ENCODE measurements around the gene MGAT3.

Gene MGAT3

DNA sequence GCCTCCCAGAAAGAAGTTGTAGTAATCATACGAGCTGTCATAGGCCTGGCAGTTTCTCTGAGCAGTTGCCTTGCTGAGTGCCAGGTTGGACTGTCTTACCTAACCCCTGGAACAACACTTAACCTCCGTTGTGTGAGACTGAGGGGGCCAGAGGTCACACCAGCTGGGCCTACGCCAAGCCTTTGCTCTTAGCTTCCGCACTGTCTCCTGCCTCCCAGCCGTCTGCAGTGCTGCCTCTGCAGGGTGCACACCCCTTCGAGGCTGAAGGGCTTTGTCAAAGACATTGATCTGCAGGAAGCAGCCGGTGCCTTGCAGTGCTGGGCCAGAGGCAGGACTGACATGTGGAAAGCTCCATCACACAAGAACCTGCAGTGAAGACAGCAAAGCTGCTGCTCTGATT lies 40.5 kb upstream of the MGAT3 start:
- no peaks in the 10 kb centered on the region for H3K27me3 ChIP-seq (ENCODE audit: insufficient read depth, low read length)
- H2AFZ ChIP-seq (ENCODE audit: low read length, unreplicated experiment), result no peak overlapping the region
- no peak overlapping the region for H3K4me3 ChIP-seq (ENCODE audit: low read depth, low read length)
- no peaks in the 10 kb centered on the region for H3K4me1 ChIP-seq (ENCODE audit: control insufficient read depth, insufficient read depth, low read length, unreplicated experiment)
- no peak overlapping the region for H3K27ac ChIP-seq (ENCODE audit: low read depth, low read length)
- no peaks in the 10 kb centered on the region for H3K36me3 ChIP-seq (ENCODE audit: insufficient read depth, low read length)
- no peaks in the 10 kb centered on the region for H3K79me2 ChIP-seq (ENCODE audit: control insufficient read depth, insufficient read depth, low read length, unreplicated experiment)

GRCh38 chr22:39417641-39418040 lies 39.2 kb upstream of the MGAT3 start:
- Histone ChIP-seq H3K36me3 (ENCODE audit: insufficient read depth, low read length) (no peaks in the 10 kb centered on the region), H3K27ac (ENCODE audit: low read depth, low read length) (no peak overlapping the region), H3K4me1 (ENCODE audit: control insufficient read depth, insufficient read depth, low read length, unreplicated experiment) (no peaks in the 10 kb centered on the region), H3K27me3 (ENCODE audit: insufficient read depth, low read length) (no peaks in the 10 kb centered on the region), H3K79me2 (ENCODE audit: control insufficient read depth, insufficient read depth, low read length, unreplicated experiment) (no peaks in the 10 kb centered on the region), H3K4me3 (ENCODE audit: low read depth, low read length) (no peak overlapping the region), H2AFZ (ENCODE audit: low read length, unreplicated experiment) (no peak overlapping the region)

DNA sequence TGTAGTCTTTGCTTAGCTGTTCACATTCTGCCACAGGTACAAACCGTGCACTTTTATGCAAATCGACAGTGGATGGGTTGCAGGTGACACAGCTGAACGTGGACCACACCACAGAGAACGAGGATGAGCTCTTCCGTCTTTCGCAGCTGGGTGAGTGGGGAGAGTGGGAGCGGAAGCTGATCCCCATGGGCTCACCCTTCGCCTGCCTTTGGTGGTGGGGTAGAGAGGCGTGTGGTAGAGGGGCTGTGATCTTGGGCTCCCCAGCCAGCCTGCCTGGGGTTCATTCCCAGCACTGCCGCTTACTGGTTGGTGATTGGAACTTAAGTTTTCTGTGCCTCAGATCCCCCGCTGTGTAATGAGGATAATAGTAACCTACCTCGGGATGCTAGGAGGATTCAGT lies 38.1 kb upstream of the MGAT3 start:
- Histone ChIP-seq H3K27me3 (ENCODE audit: insufficient read depth, low read length) (no peaks in the 10 kb centered on the region), H3K27ac (ENCODE audit: low read depth, low read length) (no peak overlapping the region), H3K36me3 (ENCODE audit: insufficient read depth, low read length) (no peaks in the 10 kb centered on the region), H2AFZ (ENCODE audit: low read length, unreplicated experiment) (no peak overlapping the region), H3K4me1 (ENCODE audit: control insufficient read depth, insufficient read depth, low read length, unreplicated experiment) (no peaks in the 10 kb centered on the region), H3K4me3 (ENCODE audit: low read depth, low read length) (no peak overlapping the region), H3K79me2 (ENCODE audit: control insufficient read depth, insufficient read depth, low read length, unreplicated experiment) (no peaks in the 10 kb centered on the region)

DNA sequence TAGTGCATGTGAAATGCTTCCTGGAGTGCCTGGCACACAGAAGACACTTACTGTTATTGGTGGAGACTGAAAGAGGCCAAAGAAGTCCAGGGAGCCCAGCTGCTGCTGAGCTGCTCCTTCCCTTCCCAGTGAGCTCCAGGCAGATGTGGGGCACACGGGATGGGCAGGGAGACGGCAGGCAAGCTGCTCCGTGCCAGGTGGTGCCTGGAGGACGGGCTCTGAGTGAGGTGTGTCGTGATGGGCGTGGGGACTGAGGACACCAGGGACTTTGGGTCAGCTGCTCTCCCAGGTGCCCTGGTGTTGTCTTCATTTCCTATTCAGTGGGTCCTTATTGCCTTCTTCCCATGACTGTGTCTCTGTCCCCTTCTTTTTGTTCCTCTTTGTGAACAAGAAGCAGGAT lies 37.7 kb upstream of the MGAT3 start:
- H3K4me3 ChIP-seq (ENCODE audit: low read depth, low read length), result no peak overlapping the region
- no peaks in the 10 kb centered on the region for H3K4me1 ChIP-seq (ENCODE audit: control insufficient read depth, insufficient read depth, low read length, unreplicated experiment)
- H3K27ac ChIP-seq (ENCODE audit: low read depth, low read length), result no peak overlapping the region
- H3K27me3 ChIP-seq (ENCODE audit: insufficient read depth, low read length), result no peaks in the 10 kb centered on the region
- H2AFZ ChIP-seq (ENCODE audit: low read length, unreplicated experiment), result no peak overlapping the region
- no peaks in the 10 kb centered on the region for H3K36me3 ChIP-seq (ENCODE audit: insufficient read depth, low read length)
- no peaks in the 10 kb centered on the region for H3K79me2 ChIP-seq (ENCODE audit: control insufficient read depth, insufficient read depth, low read length, unreplicated experiment)

DNA sequence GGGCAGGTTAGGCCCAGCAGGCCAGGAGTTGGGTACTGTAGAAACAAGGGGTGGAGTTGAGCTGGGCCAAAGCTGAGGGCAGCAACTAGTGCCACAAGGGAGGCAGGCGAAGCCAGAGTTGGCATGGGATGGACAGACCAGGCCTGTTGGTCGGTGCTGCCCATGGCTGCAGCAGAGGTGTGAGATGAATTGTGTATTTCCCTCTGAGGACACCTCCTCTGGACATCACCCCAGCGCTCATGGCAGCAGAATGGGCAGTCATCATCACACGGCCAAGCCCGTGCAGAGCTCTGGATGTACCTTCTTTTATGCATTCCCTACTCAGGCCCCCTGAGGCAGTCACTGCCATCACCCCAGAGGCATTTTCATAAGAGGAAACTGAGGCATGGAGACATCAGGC lies 36.9 kb upstream of the MGAT3 start:
- no peak overlapping the region for H3K27ac ChIP-seq (ENCODE audit: low read depth, low read length)

GRCh38 chr22:39421691-39422090 lies 35.1 kb upstream of the MGAT3 start:
- H3K27me3 ChIP-seq (ENCODE audit: insufficient read depth, low read length), result no peaks in the 10 kb centered on the region
- no peak overlapping the region for H3K27ac ChIP-seq (ENCODE audit: low read depth, low read length)
- no peak overlapping the region for H3K4me3 ChIP-seq (ENCODE audit: low read depth, low read length)
- no peaks in the 10 kb centered on the region for H3K36me3 ChIP-seq (ENCODE audit: insufficient read depth, low read length)
- no peaks in the 10 kb centered on the region for H3K4me1 ChIP-seq (ENCODE audit: control insufficient read depth, insufficient read depth, low read length, unreplicated experiment)
- H3K79me2 ChIP-seq (ENCODE audit: control insufficient read depth, insufficient read depth, low read length, unreplicated experiment), result no peaks in the 10 kb centered on the region
- H2AFZ ChIP-seq (ENCODE audit: low read length, unreplicated experiment), result no peak overlapping the region

More for the DNA sequence above, 36.9 kb upstream of the MGAT3 start:
- H2AFZ ChIP-seq (ENCODE audit: low read length, unreplicated experiment), result no peak overlapping the region
- no peaks in the 10 kb centered on the region for H3K36me3 ChIP-seq (ENCODE audit: insufficient read depth, low read length)
- no peaks in the 10 kb centered on the region for H3K27me3 ChIP-seq (ENCODE audit: insufficient read depth, low read length)
- H3K4me3 ChIP-seq (ENCODE audit: low read depth, low read length), result no peak overlapping the region
- H3K79me2 ChIP-seq (ENCODE audit: control insufficient read depth, insufficient read depth, low read length, unreplicated experiment), result no peaks in the 10 kb centered on the region
- H3K4me1 ChIP-seq (ENCODE audit: control insufficient read depth, insufficient read depth, low read length, unreplicated experiment), result no peaks in the 10 kb centered on the region

DNA sequence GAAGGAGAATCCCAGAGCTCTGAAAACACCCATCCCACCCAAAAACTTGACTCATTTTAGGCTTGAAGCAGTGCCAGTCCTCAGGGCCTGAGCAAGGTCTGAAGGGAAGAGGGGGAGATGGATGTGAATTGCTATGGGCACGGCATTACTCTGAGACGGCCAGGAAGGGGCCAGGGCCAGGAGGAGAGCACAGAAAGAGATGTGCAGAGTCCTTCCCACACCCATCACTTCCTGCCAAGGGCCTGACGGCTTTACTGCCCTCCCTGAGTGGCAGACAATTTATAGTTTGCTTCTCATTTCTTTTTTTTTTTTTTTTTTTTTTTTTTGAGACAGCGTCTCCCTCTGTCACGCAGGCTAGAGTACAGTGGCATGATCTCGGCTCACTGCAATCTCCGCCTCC lies 34.7 kb upstream of the MGAT3 start:
- no peak overlapping the region for H3K4me3 ChIP-seq (ENCODE audit: low read depth, low read length)
- no peak overlapping the region for H3K27ac ChIP-seq (ENCODE audit: low read depth, low read length)
- no peak overlapping the region for H2AFZ ChIP-seq (ENCODE audit: low read length, unreplicated experiment)
- H3K36me3 ChIP-seq (ENCODE audit: insufficient read depth, low read length), result no peaks in the 10 kb centered on the region
- no peaks in the 10 kb centered on the region for H3K27me3 ChIP-seq (ENCODE audit: insufficient read depth, low read length)
- H3K4me1 ChIP-seq (ENCODE audit: control insufficient read depth, insufficient read depth, low read length, unreplicated experiment), result no peaks in the 10 kb centered on the region
- H3K79me2 ChIP-seq (ENCODE audit: control insufficient read depth, insufficient read depth, low read length, unreplicated experiment), result no peaks in the 10 kb centered on the region

DNA sequence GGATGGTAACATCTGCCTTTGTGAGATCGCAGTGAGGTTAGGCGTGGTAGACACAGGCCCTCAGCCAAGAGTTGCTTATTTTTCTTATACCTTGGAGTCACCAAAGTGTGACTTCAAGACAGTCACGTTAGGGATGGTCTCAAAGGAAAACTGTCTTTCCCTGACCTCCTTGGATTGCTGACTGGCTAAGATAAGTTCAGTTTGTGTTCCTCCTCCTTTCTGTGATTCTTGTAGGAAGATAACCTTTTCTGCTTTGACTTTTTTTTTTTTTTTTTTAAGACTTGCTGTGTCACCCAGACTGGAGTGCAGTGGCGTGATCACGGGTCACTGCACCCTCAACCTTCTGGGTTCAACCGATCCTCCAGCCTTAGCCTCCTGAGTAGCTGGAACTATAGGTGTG lies 34.1 kb upstream of the MGAT3 start:
- H3K27ac ChIP-seq (ENCODE audit: low read depth, low read length), result no peak overlapping the region
- H3K79me2 ChIP-seq (ENCODE audit: control insufficient read depth, insufficient read depth, low read length, unreplicated experiment), result no peaks in the 10 kb centered on the region
- no peaks in the 10 kb centered on the region for H3K4me1 ChIP-seq (ENCODE audit: control insufficient read depth, insufficient read depth, low read length, unreplicated experiment)
- no peak overlapping the region for H3K4me3 ChIP-seq (ENCODE audit: low read depth, low read length)
- H2AFZ ChIP-seq (ENCODE audit: low read length, unreplicated experiment), result no peak overlapping the region
- no peaks in the 10 kb centered on the region for H3K27me3 ChIP-seq (ENCODE audit: insufficient read depth, low read length)
- no peaks in the 10 kb centered on the region for H3K36me3 ChIP-seq (ENCODE audit: insufficient read depth, low read length)

DNA sequence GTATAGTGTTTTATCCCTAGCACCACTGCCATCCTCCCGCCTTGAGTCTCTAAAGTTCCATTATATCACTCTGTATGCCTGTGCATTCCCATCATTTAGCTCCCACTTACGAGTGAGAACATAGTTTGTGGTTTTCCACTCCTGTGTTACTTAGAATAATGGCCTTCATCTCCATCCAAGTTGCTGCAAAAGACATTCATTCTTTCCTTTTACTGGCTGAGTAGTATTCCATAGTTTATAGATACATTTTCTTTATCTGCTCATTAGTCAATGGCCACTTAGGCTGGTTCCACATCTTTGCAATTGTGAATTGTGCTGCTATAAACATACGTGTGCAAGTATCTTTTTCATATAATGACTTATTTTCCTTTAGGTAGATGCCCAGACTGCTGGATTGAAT lies 32.8 kb upstream of the MGAT3 start:
- Histone ChIP-seq H3K36me3 (ENCODE audit: insufficient read depth, low read length) (no peaks in the 10 kb centered on the region), H3K27me3 (ENCODE audit: insufficient read depth, low read length) (no peaks in the 10 kb centered on the region), H3K27ac (ENCODE audit: low read depth, low read length) (no peak overlapping the region), H2AFZ (ENCODE audit: low read length, unreplicated experiment) (no peak overlapping the region), H3K4me3 (ENCODE audit: low read depth, low read length) (no peak overlapping the region), H3K79me2 (ENCODE audit: control insufficient read depth, insufficient read depth, low read length, unreplicated experiment) (no peaks in the 10 kb centered on the region), H3K4me1 (ENCODE audit: control insufficient read depth, insufficient read depth, low read length, unreplicated experiment) (no peaks in the 10 kb centered on the region)

- Histone ChIP-seq H3K79me2 (ENCODE audit: control insufficient read depth, insufficient read depth, low read length, unreplicated experiment) (no peaks in the 10 kb centered on the region), H2AFZ (ENCODE audit: low read length, unreplicated experiment) (no peak overlapping the region), H3K36me3 (ENCODE audit: insufficient read depth, low read length) (no peaks in the 10 kb centered on the region), H3K4me3 (ENCODE audit: low read depth, low read length) (no peak overlapping the region), H3K4me1 (ENCODE audit: control insufficient read depth, insufficient read depth, low read length, unreplicated experiment) (peaks cover 6% of the 10 kb centered on the region), H3K27ac (ENCODE audit: low read depth, low read length) (no peak overlapping the region), H3K27me3 (ENCODE audit: insufficient read depth, low read length) (no peaks in the 10 kb centered on the region)
These were observed 30.3 kb upstream of the MGAT3 start for GRCh38 chr22:39426380-39427043.

GRCh38 chr22:39427751-39428596 lies 28.8 kb upstream of the MGAT3 start:
- no peaks in the 10 kb centered on the region for H3K79me2 ChIP-seq (ENCODE audit: control insufficient read depth, insufficient read depth, low read length, unreplicated experiment)
- no peaks in the 10 kb centered on the region for H3K27me3 ChIP-seq (ENCODE audit: insufficient read depth, low read length)
- no peaks in the 10 kb centered on the region for H3K36me3 ChIP-seq (ENCODE audit: insufficient read depth, low read length)
- H2AFZ ChIP-seq (ENCODE audit: low read length, unreplicated experiment), result no peak overlapping the region
- no peak overlapping the region for H3K4me3 ChIP-seq (ENCODE audit: low read depth, low read length)
- peaks cover 12% of the 10 kb centered on the region for H3K4me1 ChIP-seq (ENCODE audit: control insufficient read depth, insufficient read depth, low read length, unreplicated experiment)
- no peak overlapping the region for H3K27ac ChIP-seq (ENCODE audit: low read depth, low read length)

All from ACC112 (cell line).